Measurements from ENCODE around the gene PLXNC1.

DNA sequence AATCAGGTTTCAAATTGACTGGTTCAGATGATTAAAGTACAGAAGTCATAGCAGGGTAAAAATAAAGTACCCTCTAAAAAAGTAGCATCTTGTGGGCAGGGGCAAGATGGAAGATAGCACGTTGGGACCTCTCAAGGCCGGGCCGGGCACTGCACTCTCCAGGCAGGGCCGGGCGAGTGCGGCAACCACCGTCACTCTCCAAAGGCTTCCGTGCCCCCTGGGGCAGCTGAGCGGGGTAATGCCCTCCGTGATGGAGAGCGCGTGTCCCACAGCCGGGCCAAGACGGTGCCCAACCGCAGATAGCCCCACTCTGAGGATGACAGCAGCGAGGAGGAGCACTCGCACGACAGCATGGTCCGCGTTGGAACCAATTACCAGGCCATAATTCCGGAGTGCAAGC lies 8.6 kb upstream of the PLXNC1 start:
- TF ChIP-seq POLR2AphosphoS5 (IDR thresholded peaks at IDR 0.05) (no peak), CTCF (IDR thresholded peaks at IDR 0.05) (no peak)
